Loucy (cell line): ENCODE data around the gene ARHGDIA.

Source experiments
- H2AFZ ChIP-seq: fragments of 200-600 bp; sonication (generic); 2 replicates; pipeline ENCODE4 v1.6.0; 2016; ENCODE audit warnings: antibody characterized with exemption, mild to moderate bottlenecking, low read length, moderate library complexity
- H3F3A ChIP-seq: fragments of 200-600 bp; 2 replicates; pipeline ENCODE4 v1.6.0; 2016; ENCODE audit warnings: antibody characterized with exemption, low read depth, mild to moderate bottlenecking
- H3K27me3 ChIP-seq: fragments of 200-600 bp; sonication (generic); 2 replicates; pipeline ENCODE4 v1.6.1; 2014; ENCODE audit warnings: low read length, mild to moderate bottlenecking; ENCODE audit not compliant: insufficient read depth, poor library complexity, severe bottlenecking
- H3K36me3 ChIP-seq: fragments of 200-600 bp; sonication (generic); 2 replicates; pipeline ENCODE4 v1.6.1; 2016; ENCODE audit warnings: low read length; ENCODE audit not compliant: insufficient read depth
- H3K4me1 ChIP-seq: fragments of 200-600 bp; sonication (generic); 2 replicates; pipeline ENCODE4 v1.5.1; 2014; ENCODE audit warnings: low read length, mild to moderate bottlenecking; ENCODE audit not compliant: insufficient read depth, poor library complexity, severe bottlenecking
- H3K4me2 ChIP-seq: fragments of 200-600 bp; sonication (generic); 2 replicates; pipeline ENCODE4 v1.6.0; 2014; ENCODE audit warnings: antibody characterized with exemption, low read length, low read depth, mild to moderate bottlenecking; ENCODE audit not compliant: poor library complexity, severe bottlenecking
- H3K4me3 ChIP-seq: fragments of 200-600 bp; sonication (generic); 2 replicates; pipeline ENCODE4 v1.5.1; 2014; ENCODE audit warnings: low read length, mild to moderate bottlenecking, mixed read lengths; ENCODE audit not compliant: poor library complexity, severe bottlenecking
- H3K79me2 ChIP-seq: fragments of 200-600 bp; sonication (generic); 2 replicates; pipeline ENCODE4 v1.6.1; 2014; ENCODE audit warnings: low read length; ENCODE audit not compliant: insufficient read depth
- H3K9ac ChIP-seq: fragments of 200-600 bp; sonication (generic); 2 replicates; pipeline ENCODE4 v1.6.0; 2014; ENCODE audit warnings: mild to moderate bottlenecking, low read depth, low read length, moderate library complexity; ENCODE audit not compliant: poor library complexity, severe bottlenecking
- H3K9me2 ChIP-seq: fragments of 200-600 bp; sonication (generic); replicated peaks from 2 replicates; pipeline ENCODE4 v1.6.1; 2016; ENCODE audit warnings: low read depth, low read length, mixed read lengths
- H3K9me3 ChIP-seq: fragments of 200-600 bp; sonication (generic); 2 replicates; pipeline ENCODE4 v1.6.1; 2014; ENCODE audit warnings: mild to moderate bottlenecking, antibody characterized with exemption, low read length, low read depth; ENCODE audit not compliant: insufficient read depth
- H4K20me1 ChIP-seq: fragments of 200-600 bp; sonication (generic); 2 replicates; pipeline ENCODE4 v1.6.0; 2014; ENCODE audit warnings: antibody characterized with exemption, low read length, mild to moderate bottlenecking; ENCODE audit not compliant: insufficient read depth, poor library complexity, severe bottlenecking
- CTCF ChIP-seq: fragments of 200-600 bp; sonication (generic); conservative IDR thresholded peaks from 2 replicates; pipeline ENCODE4 v1.5.1; 2014; ENCODE audit warnings: mild to moderate bottlenecking, antibody characterized with exemption, low read length
- EZH2phosphoT487 ChIP-seq: fragments of 200-600 bp; IDR thresholded peaks from 2 replicates; pipeline ENCODE4 v1.6.1; 2018; ENCODE audit warnings: antibody characterized with exemption, mild to moderate bottlenecking, moderate library complexity, borderline replicate concordance

The ARHGDIA gene

GRCh38 chr17:81885454-81885853 lies 14.3 kb upstream of the ARHGDIA start:
- Histone ChIP-seq H3K9me3 (no peaks in the 10 kb centered on the region), H2AFZ (no peak overlapping the region), H3K27me3 (peaks cover under 1% of the 10 kb centered on the region), H4K20me1 (peaks cover 52% of the 10 kb centered on the region), H3F3A (no peaks in the 10 kb centered on the region), H3K9me2 (no peaks in the 10 kb centered on the region), H3K36me3 (peaks cover 62% of the 10 kb centered on the region), H3K4me1 (peaks cover 20% of the 10 kb centered on the region), H3K4me3 (no peak overlapping the region), H3K79me2 (peaks cover 67% of the 10 kb centered on the region), H3K4me2 (no peak overlapping the region), H3K9ac (no peak overlapping the region)
- TF ChIP-seq EZH2phosphoT487: no peak

GRCh38 chr17:81884968-81885367 lies 13.8 kb upstream of the ARHGDIA start:
- Histone ChIP-seq H3K27me3 (no peaks in the 10 kb centered on the region), H3F3A (no peaks in the 10 kb centered on the region), H3K9me2 (no peaks in the 10 kb centered on the region), H3K79me2 (peaks cover 65% of the 10 kb centered on the region), H3K9me3 (no peaks in the 10 kb centered on the region), H3K4me3 (no peak overlapping the region), H4K20me1 (peaks cover 48% of the 10 kb centered on the region), H3K36me3 (peaks cover 65% of the 10 kb centered on the region), H3K4me2 (no peak overlapping the region), H3K4me1 (peaks cover 16% of the 10 kb centered on the region), H3K9ac (no peak overlapping the region), H2AFZ (no peak overlapping the region)
- no peak for TF ChIP-seq EZH2phosphoT487
- no peak for TF ChIP-seq CTCF

- Histone ChIP-seq H2AFZ (no peak overlapping the region), H3F3A (no peaks in the 10 kb centered on the region), H3K4me1 (peaks cover 11% of the 10 kb centered on the region), H3K9me2 (no peaks in the 10 kb centered on the region), H3K79me2 (peaks cover 65% of the 10 kb centered on the region), H3K27me3 (no peaks in the 10 kb centered on the region), H3K9ac (no peak overlapping the region), H3K9me3 (no peaks in the 10 kb centered on the region), H3K4me2 (no peak overlapping the region), H3K4me3 (no peak overlapping the region), H3K36me3 (peaks cover 65% of the 10 kb centered on the region), H4K20me1 (peaks cover 43% of the 10 kb centered on the region)
- TF ChIP-seq CTCF: no peak
- no peak for TF ChIP-seq EZH2phosphoT487
Measured at GRCh38 chr17:81884520-81884919, 13.4 kb upstream of the ARHGDIA start.

GRCh38 chr17:81879121-81879520 lies 8.0 kb upstream of the ARHGDIA start:
- Histone ChIP-seq H4K20me1 (no peaks in the 10 kb centered on the region), H3K4me2 (no peak overlapping the region), H3K79me2 (peaks cover 16% of the 10 kb centered on the region; the same call in 1 of the 2 replicates), H3K4me3 (no peak overlapping the region), H3K27me3 (no peaks in the 10 kb centered on the region), H3K4me1 (no peaks in the 10 kb centered on the region), H3K36me3 (peaks cover 29% of the 10 kb centered on the region; the same call in 1 of the 2 replicates), H3F3A (peaks cover 2% of the 10 kb centered on the region; the same call in 1 of the 2 replicates), H3K9ac (peak overlapping the region; percentile 27), H3K9me3 (no peaks in the 10 kb centered on the region), H3K9me2 (no peaks in the 10 kb centered on the region), H2AFZ (no peak overlapping the region)
- TF ChIP-seq EZH2phosphoT487: no peak
- TF ChIP-seq CTCF: no peak
